ENCODE measurements around the gene IRGM. TPM values are rescaled to one million over a fixed set of nuclear protein-coding genes. Genes with fewer than 3 reads are reported as not detected.

Gene IRGM
- total and polyA plus RNA-seq, 2 of the 8 experiments (the other 6 are each of a cell fraction or from before 2014, with no cell fraction given) = 0.11 TPM; not detected in 1

- 94% methylated on average over 2 of the region's 2 CpGs; no CpG with 5 or more reads in 1 of the 2 experiments for WGBS, 2 experiments (ENCODE audit: extremely low coverage in 1 of 2, insufficient coverage in 1 of 2, insufficient read length in 1 of 2, insufficient replicate concordance in 2 of 2, low coverage in 1 of 2, low lambda C conversion rate in 2 of 2, missing lambda C conversion rate in 1 of 2)
- Histone ChIP-seq H2BK12ac (ENCODE audit: low read depth, low read length) (no peak overlapping the region), H4K5ac (ENCODE audit: insufficient read length, low read depth, low read length) (no peak overlapping the region), H3K4me1 (replicated peaks in 1 of 4; ENCODE audit: control insufficient read depth in 3 of 4, insufficient read depth in 4 of 4, low read length in 3 of 4) (no peaks in the 10 kb centered on the region), H2AFZ (ENCODE audit: low read length) (no peak overlapping the region), H3K9ac (replicated peaks in 1 of 4; ENCODE audit: extremely low read depth in 1 of 4, low read depth in 3 of 4, low read length in 3 of 4) (no peak overlapping the region), H3K27ac (ENCODE audit: low read depth, low read length) (no peak overlapping the region), H3K56ac (replicated peaks; ENCODE audit: insufficient read length, low read depth, low read length) (no peak overlapping the region), H3K4me2 (ENCODE audit: insufficient read depth in 1 of 2, low read depth in 2 of 2, low read length in 2 of 2) (no peak overlapping the region), H2BK20ac (ENCODE audit: low read length) (no peak overlapping the region), H4K91ac (replicated peaks; ENCODE audit: insufficient read length, low read length) (no peak overlapping the region), H3K18ac (ENCODE audit: extremely low read depth, low read length) (no peak overlapping the region), H3K79me2 (ENCODE audit: control insufficient read depth in 1 of 2, insufficient read depth in 2 of 2, low read length in 2 of 2) (no peaks in the 10 kb centered on the region), H4K8ac (ENCODE audit: extremely low read depth, insufficient read depth, low read length) (no peak overlapping the region), H4K20me1 (replicated peaks in 1 of 2; ENCODE audit: control insufficient read depth in 1 of 2, insufficient read depth in 2 of 2, low read length in 2 of 2) (no peaks in the 10 kb centered on the region), H2BK15ac (ENCODE audit: low read length) (no peak overlapping the region), H2BK5ac (ENCODE audit: low read depth, low read length) (no peak overlapping the region), H3K4ac (replicated peaks; ENCODE audit: insufficient read length, low read depth, low read length) (no peak overlapping the region), H3K14ac (ENCODE audit: insufficient read length) (no peak overlapping the region), H2BK120ac (replicated peaks; ENCODE audit: low read depth, low read length) (no peak overlapping the region), H3K36me3 (ENCODE audit: control insufficient read depth in 2 of 4, insufficient read depth in 4 of 4, low read length in 3 of 4) (no peaks in the 10 kb centered on the region), H3K9me3 (ENCODE audit: insufficient read depth in 2 of 2, low read depth in 1 of 2, low read length in 1 of 2) (peaks cover 14 to 34% of the 10 kb centered on the region in 2 experiments), H3K23me2 (ENCODE audit: low read depth, low read length) (no peaks in the 10 kb centered on the region), H3K23ac (ENCODE audit: insufficient read length) (no peak overlapping the region), H2AK5ac (ENCODE audit: low read depth, low read length) (no peak overlapping the region), H3K4me3 (ENCODE audit: extremely low read depth in 1 of 4, insufficient read depth in 2 of 4, low read depth in 3 of 4, low read length in 4 of 4) (no peak overlapping the region), H3K79me1 (ENCODE audit: low read depth, low read length) (no peaks in the 10 kb centered on the region), H3K27me3 (replicated peaks in 1 of 4; ENCODE audit: control insufficient read depth in 3 of 4, extremely low read depth in 1 of 4, insufficient read depth in 3 of 4, low read length in 3 of 4) (no peaks in the 10 kb centered on the region)
- ChIA-PET POLR2A (ENCODE audit: partially characterized antibody) (no interaction called here), CTCF (ENCODE audit: partially characterized antibody) (interaction anchor here (0.9 to 1.2 kb wide), 2 partner anchors 8 to 14 kb away, joined by 3 to 5 read pairs; partner anchors contain the start of gene IRGM)
- no peak for DNase-seq (ENCODE audit: low read depth in 1 of 2, low spot score in 2 of 2)
- no peak for FAIRE-seq
- TF ChIP-seq EP300 (IDR thresholded peaks at IDR 0.05; ENCODE audit: borderline replicate concordance in 1 of 2, low read depth in 2 of 2, low read length in 2 of 2) (no peak), SP4 (IDR thresholded peaks at IDR 0.05; ENCODE audit: low read length) (no peak), CEBPB (IDR thresholded peaks at IDR 0.05; ENCODE audit: low read depth, low read length) (no peak), ATF3 (IDR thresholded peaks at IDR 0.05; ENCODE audit: insufficient read depth, low read depth, low read length) (no peak), KDM4A (IDR thresholded peaks at IDR 0.05; ENCODE audit: low read depth, low read length, severe bottlenecking) (no peak), SAP30 (IDR thresholded peaks at IDR 0.05; ENCODE audit: insufficient read depth, insufficient replicate concordance, low read length) (no peak), EGR1 (IDR thresholded peaks at IDR 0.05; ENCODE audit: borderline replicate concordance, low read depth, low read length) (no peak), JUN (IDR thresholded peaks at IDR 0.05; ENCODE audit: low read depth, low read length) (no peak), POLR2AphosphoS5 (IDR thresholded peaks at IDR 0.05; ENCODE audit: low read depth, low read length) (no peak), ZNF274 (IDR thresholded peaks at IDR 0.05; ENCODE audit: borderline replicate concordance, extremely low read depth, low read length) (no peak), BCL11A (IDR thresholded peaks at IDR 0.05; ENCODE audit: low read depth in 2 of 2, low read length in 2 of 2) (no peak), POU5F1 (IDR thresholded peaks at IDR 0.05; ENCODE audit: low read depth, low read length) (no peak), SIX5 (IDR thresholded peaks at IDR 0.05; ENCODE audit: low read depth, low read length) (no peak), JUND (IDR thresholded peaks at IDR 0.05; ENCODE audit: low read length) (no peak)
Observed at GRCh38 chr5:150860246-150860821, 14.0 kb downstream of the IRGM start.

Data from H1 (cell line).